ENCODE results near the gene KIDINS220. TPM values are rescaled to one million over a fixed set of nuclear protein-coding genes. Genes with fewer than 3 reads are reported as not detected.
"Not testable (repeated sequence)": the region's sequence is repeated elsewhere in the genome, so short reads cannot be mapped to it uniquely, and the experiment has no call there.

The KIDINS220 gene
- total RNA-seq, 2 experiments from 2014 or later, result 20.8 to 20.9 TPM

GRCh38 chr2:8743261-8743660 is 94.2 kb downstream of the KIDINS220 start:
- H3K9me3 Mint-ChIP-seq, result no peaks in the 10 kb centered on the region
- H3K4me1 Mint-ChIP-seq (ENCODE audit: low read depth), result no peaks in the 10 kb centered on the region
- ATAC-seq (no peak), DNase-seq (no peak)
- peaks cover 3% of the 10 kb centered on the region for H3K36me3 Mint-ChIP-seq (ENCODE audit: low read depth)
- TF ChIP-seq CTCF (IDR thresholded peaks at IDR 0.05), result no peak
- POLR2A ChIA-PET, result no interaction called here
- no peak overlapping the region for H3K4me3 Mint-ChIP-seq
- H3K27ac Mint-ChIP-seq, result no peak overlapping the region
- CTCF ChIA-PET, result interaction anchor here (2.1 kb wide), 1 partner anchor 8 kb away, joined by 7 read pairs; no protein-coding TSS in a partner anchor
- intact Hi-C loops (cut with micrococcal nuclease), result no loop called here
- H3K27me3 Mint-ChIP-seq, result no peaks in the 10 kb centered on the region

GRCh38 chr2:8740136-8740535 is 97.3 kb downstream of the KIDINS220 start:
- CTCF ChIA-PET, result interaction anchor here (2.0 kb wide), 1 partner anchor 47 kb away, joined by 5 read pairs; no protein-coding TSS in a partner anchor
- H3K27me3 Mint-ChIP-seq, result no peaks in the 10 kb centered on the region

GRCh38 chr2:8737571-8738175 is 99.7 kb downstream of the KIDINS220 start:
- Mint-ChIP-seq H3K27me3 (no peaks in the 10 kb centered on the region), H3K27ac (no peak overlapping the region), H3K36me3 (ENCODE audit: low read depth) (peaks cover 16% of the 10 kb centered on the region), H3K9me3 (no peaks in the 10 kb centered on the region), H3K4me3 (no peak overlapping the region), H3K4me1 (ENCODE audit: low read depth) (no peaks in the 10 kb centered on the region)
- TF ChIP-seq CTCF (IDR thresholded peaks at IDR 0.05), result no peak
- intact Hi-C loops (cut with micrococcal nuclease), result no loop called here
- CTCF ChIA-PET, result interaction anchor here (0.6 kb wide), 1 partner anchor 1856 kb away, joined by 3 read pairs; no protein-coding TSS in a partner anchor
- ATAC-seq, result no peak
- no peak for DNase-seq
- POLR2A ChIA-PET, result interaction anchor here (0.6 kb wide), 1 partner anchor 558 kb away, joined by 5 read pairs; no protein-coding TSS in a partner anchor

More at GRCh38 chr2:8740136-8740535, 97.3 kb downstream of the KIDINS220 start:
- ATAC-seq, result no peak
- Mint-ChIP-seq H3K4me1 (ENCODE audit: low read depth) (no peaks in the 10 kb centered on the region), H3K36me3 (ENCODE audit: low read depth) (peaks cover 4% of the 10 kb centered on the region), H3K9me3 (no peaks in the 10 kb centered on the region), H3K4me3 (no peak overlapping the region), H3K27ac (no peak overlapping the region)
- DNase-seq, result no peak
- POLR2A ChIA-PET, result no interaction called here
- intact Hi-C loops (cut with micrococcal nuclease), result no loop called here
- no peak for TF ChIP-seq CTCF (IDR thresholded peaks at IDR 0.05)

GRCh38 chr2:8732601-8733000 is 104.8 kb downstream of the KIDINS220 start:
- no peak for TF ChIP-seq CTCF (IDR thresholded peaks at IDR 0.05)
- no peaks in the 10 kb centered on the region for H3K4me1 Mint-ChIP-seq (ENCODE audit: low read depth)
- DNase-seq, result no peak
- POLR2A ChIA-PET, result no interaction called here
- H3K27ac Mint-ChIP-seq, result no peak overlapping the region
- no peaks in the 10 kb centered on the region for H3K27me3 Mint-ChIP-seq
- H3K4me3 Mint-ChIP-seq, result no peak overlapping the region
- peaks cover 42% of the 10 kb centered on the region for H3K36me3 Mint-ChIP-seq (ENCODE audit: low read depth)
- CTCF ChIA-PET, result interaction anchor here (1.2 kb wide), 1 partner anchor 12 kb away, joined by 4 read pairs; no protein-coding TSS in a partner anchor
- no peaks in the 10 kb centered on the region for H3K9me3 Mint-ChIP-seq
- no peak for ATAC-seq
- intact Hi-C loops (cut with micrococcal nuclease), result no loop called here

- H3K9me3 Mint-ChIP-seq, result no peaks in the 10 kb centered on the region
- H3K36me3 Mint-ChIP-seq (ENCODE audit: low read depth), result peaks cover 40% of the 10 kb centered on the region
- ChIA-PET CTCF (no interaction called here), POLR2A (no interaction called here)
- H3K4me3 Mint-ChIP-seq, result no peak overlapping the region
- DNase-seq (no peak), ATAC-seq (no peak)
- intact Hi-C loops (cut with micrococcal nuclease), result no loop called here
- no peak for TF ChIP-seq CTCF (IDR thresholded peaks at IDR 0.05)
- H3K27ac Mint-ChIP-seq, result no peak overlapping the region
- no peaks in the 10 kb centered on the region for H3K4me1 Mint-ChIP-seq (ENCODE audit: low read depth)
- no peaks in the 10 kb centered on the region for H3K27me3 Mint-ChIP-seq
Observed at GRCh38 chr2:8729939-8730338, 107.5 kb downstream of the KIDINS220 start.

GRCh38 chr2:8729101-8729500 is 108.3 kb downstream of the KIDINS220 start:
- DNase-seq; H3K9me3 Mint-ChIP-seq; intact Hi-C loops (cut with micrococcal nuclease); H3K27me3 Mint-ChIP-seq; H3K4me1 Mint-ChIP-seq (ENCODE audit: low read depth); H3K27ac Mint-ChIP-seq; H3K4me3 Mint-ChIP-seq; POLR2A ChIA-PET; ATAC-seq; CTCF ChIA-PET: not testable (repeated sequence)
- peaks cover 39% of the 10 kb centered on the region for H3K36me3 Mint-ChIP-seq (ENCODE audit: low read depth)
